SH-SY5Y (cell line): ENCODE measurements around the gene SELENOS.

Source experiments
- GATA2 ChIP-seq: IDR thresholded peaks from 2 replicates; pipeline ENCODE4 v1.6.1; 2011; ENCODE audit warnings: mild to moderate bottlenecking, low read depth, low read length
- GATA3 ChIP-seq: IDR thresholded peaks from 2 replicates; pipeline ENCODE4 v1.6.1; 2011; ENCODE audit warnings: low read depth, mild to moderate bottlenecking, low read length, moderate library complexity

- TF ChIP-seq GATA2 (no peak), GATA3 (no peak)
These were observed 18.4 kb upstream of the SELENOS start for GRCh38 chr15:101295607-101296161.
